Skeletal muscle satellite cell (primary cell): ENCODE data around the gene NRXN2.
A peak's percentile ranks its signal among the peaks of the same experiment; 100 is the strongest.

Source experiments
- H3K27me3 ChIP-seq: 2 replicates; pipeline ENCODE4 v1.7.0; 2013; ENCODE audit warnings: low read length; ENCODE audit not compliant: control insufficient read depth, insufficient read depth
- H3K36me3 ChIP-seq: 2 replicates; pipeline ENCODE4 v1.7.0; 2013; ENCODE audit warnings: mild to moderate bottlenecking, control low read depth, low read length; ENCODE audit not compliant: insufficient read depth
- H3K4me1 ChIP-seq: 2 replicates; pipeline ENCODE4 v1.7.0; 2013; ENCODE audit warnings: low read length; ENCODE audit not compliant: control insufficient read depth, insufficient read depth
- H3K4me2 ChIP-seq: 2 replicates; pipeline ENCODE4 v1.7.0; 2013; ENCODE audit warnings: mild to moderate bottlenecking, low read length
- H3K4me3 ChIP-seq: 2 replicates; pipeline ENCODE4 v1.7.0; 2013; ENCODE audit warnings: low read length
- H3K9ac ChIP-seq: 2 replicates; pipeline ENCODE4 v1.7.0; 2013; ENCODE audit warnings: mild to moderate bottlenecking, low read depth, low read length, moderate library complexity
- H3K9me3 ChIP-seq: replicated peaks from 2 replicates; pipeline ENCODE4 v1.7.0; 2013; ENCODE audit warnings: mild to moderate bottlenecking, control low read depth, low read length

Gene NRXN2

DNA sequence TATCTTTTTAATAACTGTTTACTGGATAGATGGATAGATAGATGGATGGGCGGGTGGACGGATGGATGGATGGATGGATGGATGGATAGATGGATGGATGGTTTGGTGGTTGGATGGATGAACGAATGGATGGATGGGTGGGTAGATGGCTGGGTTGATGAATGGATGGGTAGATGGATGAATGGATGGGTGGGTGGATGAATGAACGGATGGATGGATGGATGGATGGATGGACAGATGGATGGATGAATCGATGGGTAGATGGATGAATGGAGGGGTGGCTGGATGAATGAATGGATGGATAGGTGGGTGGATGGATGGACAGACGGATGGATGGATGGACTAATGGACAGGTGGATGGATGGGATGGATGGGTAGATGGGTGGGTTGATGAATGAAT lies 145.8 kb downstream of the NRXN2 start:
- Histone ChIP-seq H3K4me1 (no peaks in the 10 kb centered on the region), H3K9ac (no peak overlapping the region), H3K36me3 (no peaks in the 10 kb centered on the region), H3K4me3 (no peak overlapping the region), H3K9me3 (no peaks in the 10 kb centered on the region), H3K27me3 (peaks cover 59% of the 10 kb centered on the region), H3K4me2 (no peak overlapping the region)

DNA sequence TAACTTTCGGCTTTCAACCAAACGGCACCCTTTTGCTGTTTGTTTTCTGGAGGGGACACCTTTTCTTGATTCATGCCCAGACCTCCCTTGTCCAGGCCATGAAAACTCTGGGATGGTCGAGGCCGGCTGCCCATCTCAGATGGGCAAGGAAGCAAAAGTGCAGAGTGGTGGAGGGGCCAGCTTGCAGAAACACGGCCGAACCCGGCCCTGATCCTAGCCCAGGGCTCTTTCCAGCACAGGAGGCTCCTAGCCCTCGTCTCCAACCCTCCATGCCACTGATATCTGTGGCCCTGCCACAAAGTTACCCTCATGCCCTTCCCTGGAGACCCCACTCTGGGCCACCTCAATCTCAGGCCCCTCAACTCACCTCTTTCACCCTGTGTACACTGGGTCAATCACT lies 150.9 kb downstream of the NRXN2 start:
- H3K4me3 ChIP-seq = no peak overlapping the region
- H3K9ac ChIP-seq = no peak overlapping the region
- peaks cover 43% of the 10 kb centered on the region for H3K27me3 ChIP-seq

DNA sequence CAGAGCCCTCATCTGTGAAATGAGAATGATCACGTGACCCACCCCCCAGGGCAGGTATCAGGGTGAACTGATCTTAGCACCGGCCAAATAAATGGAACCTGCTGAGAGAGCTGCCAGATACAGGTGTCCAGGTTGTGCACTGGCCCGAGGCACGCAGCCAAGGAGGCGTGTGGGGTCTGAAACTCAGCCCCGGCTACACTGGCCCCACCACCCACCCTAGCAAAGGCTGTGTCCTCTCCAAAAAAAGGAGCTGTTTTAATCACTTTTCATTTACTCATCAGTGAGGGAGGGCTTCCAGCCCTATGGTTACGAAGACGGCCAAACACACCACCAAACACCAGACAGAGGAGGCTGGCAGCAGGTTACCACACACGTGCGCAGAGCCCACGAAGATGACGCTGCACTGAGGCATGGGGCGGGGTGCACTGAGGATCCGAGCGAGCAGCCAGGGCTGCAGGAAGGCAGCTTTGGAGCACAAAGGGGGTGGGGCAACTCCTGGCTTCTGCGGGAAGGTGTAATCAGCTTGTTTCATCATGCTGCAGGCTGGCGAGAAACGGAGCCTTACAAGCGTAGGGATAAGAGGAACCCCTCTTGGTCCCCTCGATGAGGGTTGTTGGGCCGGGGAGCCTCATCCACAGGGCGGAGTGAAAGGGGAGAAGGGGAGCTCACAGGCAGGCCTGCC lies 151.4 kb downstream of the NRXN2 start:
- H3K9ac ChIP-seq = no peak overlapping the region
- peaks cover 43% of the 10 kb centered on the region for H3K27me3 ChIP-seq
- H3K9me3 ChIP-seq = no peaks in the 10 kb centered on the region
- H3K4me2 ChIP-seq = no peak overlapping the region
- H3K4me1 ChIP-seq = peaks cover 5% of the 10 kb centered on the region
- no peak overlapping the region for H3K4me3 ChIP-seq
- no peaks in the 10 kb centered on the region for H3K36me3 ChIP-seq

More for the DNA sequence above, 150.9 kb downstream of the NRXN2 start:
- H3K4me2 ChIP-seq = no peak overlapping the region
- no peaks in the 10 kb centered on the region for H3K36me3 ChIP-seq
- peaks cover under 1% of the 10 kb centered on the region for H3K4me1 ChIP-seq
- H3K9me3 ChIP-seq = no peaks in the 10 kb centered on the region

DNA sequence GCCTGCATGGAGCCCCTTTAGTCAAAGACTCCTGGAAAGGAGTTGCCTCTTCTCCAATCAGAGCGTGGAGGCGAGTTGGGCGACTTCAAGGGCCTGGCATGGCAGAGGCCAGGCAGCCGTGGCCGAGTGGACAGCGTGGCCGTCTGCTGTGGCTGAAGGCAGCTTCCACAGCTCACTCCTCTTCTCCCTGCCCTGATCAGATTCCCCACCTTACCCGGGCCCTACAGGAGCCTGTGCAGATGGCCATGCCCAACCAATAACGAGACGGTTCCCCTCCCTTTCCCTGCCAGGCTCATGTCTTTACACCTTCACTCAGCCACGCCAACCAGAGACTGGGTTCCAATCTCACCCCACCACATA lies 152.0 kb downstream of the NRXN2 start:
- Histone ChIP-seq H3K4me2 (no peak overlapping the region), H3K36me3 (no peaks in the 10 kb centered on the region), H3K4me3 (no peak overlapping the region), H3K9ac (no peak overlapping the region), H3K9me3 (no peaks in the 10 kb centered on the region), H3K4me1 (peaks cover 10% of the 10 kb centered on the region), H3K27me3 (peaks cover 39% of the 10 kb centered on the region)

DNA sequence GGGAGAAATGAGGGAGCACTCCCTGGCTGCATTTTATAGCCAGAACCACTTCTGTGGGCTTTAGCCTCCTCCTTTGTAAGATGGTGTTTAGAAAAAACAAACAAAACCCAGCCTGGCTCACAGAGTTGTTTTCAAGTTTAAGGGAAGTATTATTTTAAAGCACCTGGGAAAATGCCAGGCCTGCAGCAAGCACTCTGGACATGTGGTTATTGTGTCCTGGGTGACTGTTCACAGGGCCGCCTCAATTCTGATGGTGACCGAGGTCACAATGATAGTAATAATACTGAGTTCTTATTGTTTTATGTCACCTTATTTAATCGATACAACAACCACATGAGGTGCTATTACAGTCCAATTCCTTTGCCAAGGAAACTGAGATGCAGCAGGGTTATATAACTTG lies 152.7 kb downstream of the NRXN2 start:
- Histone ChIP-seq H3K9me3 (no peaks in the 10 kb centered on the region), H3K27me3 (peaks cover 35% of the 10 kb centered on the region), H3K9ac (no peak overlapping the region), H3K36me3 (no peaks in the 10 kb centered on the region), H3K4me1 (peaks cover 11% of the 10 kb centered on the region), H3K4me2 (no peak overlapping the region), H3K4me3 (no peak overlapping the region)

DNA sequence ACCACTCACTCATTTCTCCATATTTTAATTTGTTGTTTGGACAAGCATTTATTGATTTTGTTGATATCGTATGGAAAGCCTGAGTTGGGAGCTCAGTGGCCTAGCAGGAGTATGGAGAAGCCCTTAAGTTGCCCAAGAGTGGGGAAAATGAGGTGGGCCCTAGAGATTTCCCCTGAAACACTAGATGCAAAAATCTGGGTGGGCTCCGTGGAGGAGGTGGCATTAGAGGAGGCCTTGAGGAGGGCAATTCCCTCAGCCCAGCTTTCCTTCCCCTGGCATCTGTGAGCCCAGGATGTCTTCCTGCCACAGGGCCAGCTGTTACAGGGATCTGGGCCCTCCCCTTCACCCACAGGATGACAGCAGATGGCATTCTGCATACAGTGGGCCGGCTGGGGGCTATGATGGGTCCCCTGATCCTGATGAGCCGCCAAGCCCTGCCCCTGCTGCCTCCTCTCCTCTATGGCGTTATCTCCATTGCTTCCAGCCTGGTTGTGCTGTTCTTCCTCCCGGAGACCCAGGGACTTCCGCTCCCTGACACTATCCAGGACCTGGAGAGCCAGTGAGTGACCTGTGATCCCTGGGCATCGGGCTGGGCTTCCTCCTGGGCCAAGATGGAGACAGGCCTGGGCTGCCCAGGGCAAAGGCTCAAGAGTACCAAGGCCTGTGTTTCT lies 153.6 kb downstream of the NRXN2 start:
- no peak overlapping the region for H3K4me3 ChIP-seq
- H3K4me1 ChIP-seq = peaks cover 11% of the 10 kb centered on the region
- H3K27me3 ChIP-seq = peaks cover 26% of the 10 kb centered on the region
- H3K36me3 ChIP-seq = no peaks in the 10 kb centered on the region
- H3K4me2 ChIP-seq = no peak overlapping the region
- no peak overlapping the region for H3K9ac ChIP-seq
- H3K9me3 ChIP-seq = no peaks in the 10 kb centered on the region

DNA sequence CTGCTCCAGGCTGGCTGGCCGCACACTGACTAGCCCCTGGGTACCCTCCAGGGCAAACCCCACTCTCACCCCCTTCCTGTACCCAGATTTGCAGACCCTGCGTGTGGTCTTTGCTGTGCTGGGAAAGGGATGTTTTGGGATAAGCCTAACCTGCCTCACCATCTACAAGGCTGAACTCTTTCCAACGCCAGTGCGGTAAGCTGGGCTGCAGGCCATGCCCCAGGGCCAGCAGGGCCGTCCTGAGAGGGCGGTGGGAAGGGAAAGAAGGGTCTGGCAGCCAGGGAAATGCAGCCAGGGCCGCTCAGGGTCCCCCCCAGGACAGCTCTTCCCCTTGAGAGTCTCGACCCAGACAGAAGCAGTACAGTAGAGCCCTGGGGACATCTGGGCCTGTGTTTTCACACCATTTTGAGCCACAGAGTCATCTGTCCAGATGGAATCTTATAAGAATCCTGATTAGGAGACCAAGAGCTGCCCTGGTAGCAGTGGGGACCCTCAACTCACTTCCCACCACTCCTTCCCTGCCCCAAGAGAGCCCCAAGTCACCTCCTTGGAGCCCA lies 154.3 kb downstream of the NRXN2 start:
- Histone ChIP-seq H3K9me3 (no peaks in the 10 kb centered on the region), H3K36me3 (no peaks in the 10 kb centered on the region), H3K27me3 (peaks cover 19% of the 10 kb centered on the region), H3K4me3 (no peak overlapping the region), H3K4me2 (no peak overlapping the region), H3K4me1 (peaks cover 11% of the 10 kb centered on the region), H3K9ac (no peak overlapping the region)

DNA sequence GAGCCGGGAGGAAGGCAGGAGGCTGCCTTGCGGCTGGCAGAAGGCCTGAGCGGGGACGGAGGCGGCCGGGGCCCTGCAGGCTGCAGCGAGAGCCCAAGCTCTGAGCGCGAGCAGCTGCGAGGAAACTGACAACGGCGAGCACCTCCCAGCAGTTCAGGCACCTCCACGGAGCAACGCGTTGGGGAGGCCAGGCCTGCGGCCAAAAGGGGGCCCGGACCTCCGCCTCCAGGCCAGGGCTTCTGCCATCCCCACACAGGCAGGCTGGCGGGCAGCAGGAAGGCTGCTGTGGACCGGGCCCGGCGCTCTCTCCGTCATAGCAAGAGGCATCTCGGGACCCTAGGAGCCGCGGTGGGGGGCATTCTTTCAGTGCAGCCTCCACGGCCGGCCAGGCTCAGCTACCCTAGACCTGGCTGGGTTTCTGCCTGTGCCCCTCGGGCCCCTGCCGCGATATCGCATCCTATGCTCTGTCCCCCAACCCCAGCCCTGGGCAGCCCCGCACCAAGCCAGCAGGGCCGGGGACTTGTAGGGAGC lies 154.9 kb downstream of the NRXN2 start:
- no peaks in the 10 kb centered on the region for H3K36me3 ChIP-seq
- no peak overlapping the region for H3K4me3 ChIP-seq
- peaks cover 11% of the 10 kb centered on the region for H3K4me1 ChIP-seq
- peaks cover 18% of the 10 kb centered on the region for H3K27me3 ChIP-seq
- no peak overlapping the region for H3K4me2 ChIP-seq
- no peak overlapping the region for H3K9ac ChIP-seq
- no peaks in the 10 kb centered on the region for H3K9me3 ChIP-seq

DNA sequence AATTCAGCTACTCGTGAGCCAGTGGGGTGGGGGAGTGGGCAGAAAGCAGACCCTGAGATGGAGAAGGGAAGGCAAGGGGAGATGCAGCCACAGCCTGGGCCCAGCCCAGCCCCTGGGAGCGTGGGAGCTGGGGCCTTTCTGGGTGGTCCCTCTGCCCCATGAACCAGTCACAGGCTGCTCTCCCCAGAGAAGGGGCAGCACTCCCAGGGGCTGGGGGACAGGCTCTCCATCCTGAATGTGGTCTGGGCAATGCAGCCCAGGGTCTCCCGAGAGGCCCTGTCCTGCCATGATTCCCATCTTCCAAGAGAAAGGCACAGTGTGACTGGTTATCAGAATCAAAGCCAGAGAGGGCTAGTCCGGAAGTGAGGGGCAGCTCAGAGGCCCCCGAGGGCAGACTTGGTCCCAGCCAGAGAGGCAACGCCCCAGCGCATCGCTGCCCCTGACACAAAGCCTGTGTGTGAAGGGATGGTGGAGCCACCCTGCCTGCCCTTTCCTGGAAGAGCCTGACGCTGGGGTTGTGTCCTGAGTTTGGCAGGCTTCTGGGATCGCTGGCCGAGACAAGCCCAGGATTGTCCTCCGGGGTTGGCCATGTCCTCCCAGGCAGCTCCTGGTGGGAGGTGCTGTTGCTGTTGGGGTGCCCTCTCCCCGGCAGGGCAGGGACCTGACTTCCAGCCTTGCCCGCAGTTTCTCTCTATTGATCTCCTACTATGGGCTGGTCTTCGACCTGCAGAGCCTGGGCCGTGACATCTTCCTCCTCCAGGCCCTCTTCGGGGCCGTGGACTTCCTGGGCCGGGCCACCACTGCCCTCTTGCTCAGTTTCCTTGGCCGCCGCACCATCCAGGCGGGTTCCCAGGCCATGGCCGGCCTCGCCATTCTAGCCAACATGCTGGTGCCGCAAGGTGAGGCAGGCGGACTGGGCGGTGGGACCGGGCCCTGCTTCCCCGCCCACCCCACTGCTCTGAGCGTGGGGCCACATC lies 155.8 kb downstream of the NRXN2 start:
- no peak overlapping the region for H3K4me3 ChIP-seq
- peaks cover 15% of the 10 kb centered on the region for H3K27me3 ChIP-seq
- H3K36me3 ChIP-seq = no peaks in the 10 kb centered on the region
- H3K4me1 ChIP-seq = peaks cover 11% of the 10 kb centered on the region
- H3K4me2 ChIP-seq = peak overlapping the region; percentile 59
- H3K9ac ChIP-seq = peak overlapping the region; percentile 54
- no peaks in the 10 kb centered on the region for H3K9me3 ChIP-seq

DNA sequence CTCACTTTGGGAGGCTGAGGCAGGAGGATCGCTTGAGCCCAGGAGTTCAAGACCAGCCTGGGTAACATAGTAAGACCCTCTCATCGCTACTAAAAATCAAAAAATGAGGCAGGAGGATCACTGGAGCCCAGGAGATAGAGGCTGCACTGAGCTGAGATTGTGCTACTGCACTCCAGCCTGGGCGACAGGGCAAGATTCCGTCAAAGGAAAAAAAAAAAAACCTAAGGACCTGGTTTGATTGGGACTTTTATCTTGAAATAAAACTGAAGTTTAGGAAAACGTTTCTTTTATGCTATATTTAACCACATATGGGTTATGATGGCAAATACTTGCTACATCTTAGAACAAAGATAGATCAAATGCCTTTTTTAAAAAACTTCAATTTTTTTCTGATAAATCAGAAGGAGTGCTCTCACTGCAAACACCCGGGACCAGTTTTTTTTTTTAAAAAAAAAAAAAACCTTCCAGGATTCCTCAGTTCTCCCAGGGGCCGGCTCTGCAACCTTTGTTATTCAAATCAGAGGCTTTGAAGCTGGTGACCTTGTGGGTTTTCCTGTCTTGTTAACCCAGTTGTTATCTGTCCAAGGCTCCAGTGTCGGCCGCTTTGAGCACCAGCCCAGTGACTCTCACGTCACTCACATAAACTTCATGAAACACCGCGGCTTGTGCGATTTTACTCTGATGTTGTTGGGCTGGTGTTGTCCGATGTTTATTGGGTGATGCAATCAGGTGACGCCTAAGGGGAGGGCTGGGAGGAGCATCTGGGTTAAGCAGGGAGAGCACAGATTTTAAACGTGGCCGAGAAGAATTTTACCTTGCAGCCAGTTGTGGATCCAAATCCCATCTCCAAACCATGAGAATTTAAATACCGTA lies 156.7 kb downstream of the NRXN2 start:
- H3K36me3 ChIP-seq = no peaks in the 10 kb centered on the region
- peak overlapping the region; percentile 54 for H3K9ac ChIP-seq
- no peak overlapping the region for H3K4me3 ChIP-seq
- H3K4me2 ChIP-seq = peak overlapping the region; percentile 59
- H3K27me3 ChIP-seq = peaks cover 9% of the 10 kb centered on the region
- H3K9me3 ChIP-seq = no peaks in the 10 kb centered on the region
- peaks cover 11% of the 10 kb centered on the region for H3K4me1 ChIP-seq
